NT2/D1 (cell line): ENCODE results near the gene XAB2.

Source experiments
- DNase-seq: peaks from one replicate; pipeline ENCODE4 v3.0.0-alpha.2; 2011; ENCODE audit warnings: low read depth, low spot score
- H3K27me3 ChIP-seq: 2 replicates; pipeline ENCODE4 v1.6.0; 2011; ENCODE audit warnings: mild to moderate bottlenecking; ENCODE audit not compliant: insufficient read length, insufficient read depth
- H3K36me3 ChIP-seq: 2 replicates; pipeline ENCODE4 v1.6.1; 2011; ENCODE audit warnings: mild to moderate bottlenecking, low read length, mixed read lengths; ENCODE audit not compliant: insufficient read depth, insufficient read length
- H3K4me1 ChIP-seq: 2 replicates; pipeline ENCODE4 v1.5.1; 2011; ENCODE audit not compliant: insufficient read depth, insufficient read length
- H3K4me3 ChIP-seq: 2 replicates; pipeline ENCODE4 v1.5.1; 2011; ENCODE audit warnings: low read depth; ENCODE audit not compliant: insufficient read length
- H3K9ac ChIP-seq: 2 replicates; pipeline ENCODE4 v1.6.0; 2011; ENCODE audit warnings: low read depth; ENCODE audit not compliant: insufficient read length
- H3K9me3 ChIP-seq: 2 replicates; pipeline ENCODE4 v1.5.1; 2011; ENCODE audit warnings: mild to moderate bottlenecking, low read length; ENCODE audit not compliant: insufficient read depth
- SUZ12 ChIP-seq: IDR thresholded peaks from 2 replicates; pipeline ENCODE4 v1.6.1; 2011; ENCODE audit not compliant: insufficient read length, insufficient read depth; ENCODE audit errors: extremely low read depth
- YY1 ChIP-seq: IDR thresholded peaks from 2 replicates; pipeline ENCODE4 v1.6.1; 2011; ENCODE audit not compliant: insufficient read length, insufficient read depth
- ZNF274 ChIP-seq: IDR thresholded peaks from 2 replicates; pipeline ENCODE4 v1.6.1; 2011; ENCODE audit warnings: mild to moderate bottlenecking, low read depth, low read length

Gene XAB2

DNA sequence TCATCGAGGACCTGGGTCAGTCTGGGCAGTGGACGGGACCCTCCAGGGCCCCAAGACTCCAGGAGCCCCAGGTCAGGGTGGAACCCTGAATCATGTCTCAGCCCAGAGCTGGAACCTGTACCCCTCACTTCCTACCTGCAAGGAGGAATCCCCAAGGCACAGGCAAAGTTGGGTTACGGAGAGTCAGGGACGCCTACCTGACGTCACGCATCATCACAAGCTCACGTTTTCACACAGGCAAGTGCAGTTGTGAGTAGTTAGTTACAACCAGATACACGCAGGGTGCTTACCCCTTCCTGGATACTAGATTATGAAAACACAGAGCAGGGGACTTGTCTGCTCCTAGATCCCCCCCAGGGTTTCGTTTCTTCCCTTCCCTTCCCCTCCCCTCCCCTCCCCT lies 41.4 kb upstream of the XAB2 start:
- H3K27me3 ChIP-seq, result peaks cover 23% of the 10 kb centered on the region
- no peaks in the 10 kb centered on the region for H3K36me3 ChIP-seq
- TF ChIP-seq YY1, result no peak
- no peak for TF ChIP-seq SUZ12
- no peak for TF ChIP-seq ZNF274
- H3K9me3 ChIP-seq, result no peaks in the 10 kb centered on the region
- no peak for DNase-seq
- no peak overlapping the region for H3K4me3 ChIP-seq
- no peak overlapping the region for H3K9ac ChIP-seq
- H3K4me1 ChIP-seq, result peaks cover 2% of the 10 kb centered on the region

DNA sequence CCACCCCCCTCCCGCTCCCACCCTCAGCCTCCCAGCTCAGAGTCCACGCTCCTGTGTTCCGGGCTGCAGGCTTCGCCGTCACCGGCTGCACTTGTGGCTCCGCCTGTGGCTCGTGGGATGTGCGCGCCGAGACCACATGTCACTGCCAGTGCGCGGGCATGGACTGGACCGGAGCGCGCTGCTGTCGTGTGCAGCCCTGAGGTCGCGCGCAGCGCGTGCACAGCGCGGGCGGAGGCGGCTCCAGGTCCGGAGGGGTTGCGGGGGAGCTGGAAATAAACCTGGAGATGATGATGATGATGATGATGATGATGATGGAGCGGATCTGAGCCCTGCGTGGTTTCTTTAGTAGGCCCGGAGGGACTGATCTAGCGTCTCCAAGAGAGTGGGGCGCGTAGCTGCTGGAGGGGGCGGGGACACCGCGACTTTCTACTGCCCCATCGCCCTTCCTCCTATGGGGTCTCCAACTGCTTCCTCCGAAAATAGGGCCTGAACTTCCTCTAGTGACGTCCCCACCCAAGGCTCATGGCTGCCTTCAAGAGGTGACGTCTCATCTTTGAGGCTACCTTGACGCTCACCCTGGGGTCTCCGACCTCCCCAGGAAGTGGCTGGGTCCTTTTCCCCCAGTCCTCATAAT lies 40.9 kb upstream of the XAB2 start:
- TF ChIP-seq YY1 (no peak), SUZ12 (no peak), ZNF274 (no peak)
- Histone ChIP-seq H3K4me1 (peaks cover 2% of the 10 kb centered on the region), H3K9me3 (no peaks in the 10 kb centered on the region), H3K36me3 (no peaks in the 10 kb centered on the region), H3K27me3 (peaks cover 23% of the 10 kb centered on the region), H3K9ac (no peak overlapping the region), H3K4me3 (peak overlapping the region; percentile 37)
- DNase-seq, result no peak

DNA sequence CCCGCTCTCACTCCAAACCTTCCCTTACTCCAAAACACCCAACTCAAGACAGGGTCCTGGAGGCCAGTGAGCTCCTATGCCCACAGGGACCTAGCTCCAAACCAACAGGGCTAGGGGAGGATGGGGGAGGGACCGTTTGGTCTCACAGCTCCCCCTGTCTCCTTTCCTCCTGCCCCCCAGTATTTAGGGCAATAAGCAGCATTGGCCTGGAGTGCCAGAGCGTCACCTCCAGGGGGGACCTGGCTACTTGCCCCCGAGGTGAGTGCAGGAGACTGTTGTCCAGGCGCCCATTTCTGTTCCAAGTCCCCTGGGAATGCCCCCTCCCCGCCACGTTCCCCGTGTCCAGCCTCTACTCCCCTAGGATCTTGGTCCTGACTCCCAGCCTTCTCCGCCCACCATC lies 40.3 kb upstream of the XAB2 start:
- Histone ChIP-seq H3K9ac (no peak overlapping the region), H3K4me3 (no peak overlapping the region), H3K9me3 (no peaks in the 10 kb centered on the region), H3K27me3 (peaks cover 23% of the 10 kb centered on the region), H3K4me1 (peaks cover 2% of the 10 kb centered on the region), H3K36me3 (no peaks in the 10 kb centered on the region)
- no peak for TF ChIP-seq SUZ12
- no peak for TF ChIP-seq YY1
- no peak for TF ChIP-seq ZNF274
- DNase-seq, result no peak

DNA sequence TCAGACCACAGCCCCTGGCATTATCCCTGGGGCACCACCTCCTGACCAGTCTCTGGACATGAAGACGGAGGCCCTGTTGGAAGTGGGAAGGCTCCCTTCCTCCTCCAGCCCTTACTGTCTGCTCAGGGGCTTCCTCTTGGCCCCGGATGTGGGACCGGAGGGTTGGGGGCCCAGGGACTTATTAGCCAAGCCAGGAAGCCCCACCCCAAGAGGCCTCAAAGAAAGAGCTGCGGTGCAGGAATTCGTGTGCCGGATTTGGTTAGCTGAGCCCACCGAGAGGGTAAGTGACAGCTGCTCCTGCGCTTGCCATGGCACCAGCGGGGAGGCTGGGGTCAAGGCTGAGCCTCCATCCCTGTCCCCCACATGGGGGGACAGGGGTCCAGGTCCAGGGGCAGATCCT lies 39.5 kb upstream of the XAB2 start, which contains the start of gene RETN:
RETN (plus strand) TSS at position 208 of the 400 bp plus-strand sequence. CDS start 278 bp downstream, outside the sequence.
- peaks cover 23% of the 10 kb centered on the region for H3K27me3 ChIP-seq

DNA sequence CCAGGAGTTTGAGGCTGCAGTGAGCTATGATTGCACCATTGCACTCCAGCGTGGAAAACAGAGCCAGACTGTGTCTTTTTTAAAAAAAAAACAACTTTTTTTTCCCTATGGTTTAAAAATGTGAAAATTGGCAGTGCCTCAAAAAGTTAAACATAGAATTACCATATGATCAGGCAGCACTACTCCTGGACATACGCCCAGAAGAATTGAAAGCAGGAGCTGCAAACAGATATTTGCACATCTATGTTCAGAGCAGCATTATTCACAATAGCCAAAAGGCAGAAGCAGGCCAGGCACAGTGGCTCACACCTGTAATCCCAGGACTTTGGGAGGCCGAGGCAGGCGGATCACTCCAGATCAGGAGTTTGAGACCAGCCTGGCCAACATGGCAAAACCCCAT lies 35.7 kb upstream of the XAB2 start:
- no peaks in the 10 kb centered on the region for H3K4me1 ChIP-seq
- TF ChIP-seq ZNF274 (no peak), YY1 (no peak), SUZ12 (no peak)
- H3K36me3 ChIP-seq, result no peaks in the 10 kb centered on the region
- no peak overlapping the region for H3K4me3 ChIP-seq
- no peaks in the 10 kb centered on the region for H3K9me3 ChIP-seq
- no peak for DNase-seq
- peak overlapping the region; percentile 8 for H3K9ac ChIP-seq
- H3K27me3 ChIP-seq, result peaks cover 19% of the 10 kb centered on the region

More for the DNA sequence above, 39.5 kb upstream of the XAB2 start, which contains the start of gene RETN:
- TF ChIP-seq ZNF274, result no peak
- TF ChIP-seq YY1, result no peak
- no peak for TF ChIP-seq SUZ12
- Histone ChIP-seq H3K4me3 (no peak within 1 kb of the TSS), H3K9ac (no peak within 1 kb of the TSS), H3K4me1 (peaks cover under 1% of the 10 kb centered on the region), H3K9me3 (no peaks in the 10 kb centered on the region), H3K36me3 (no peaks in the 10 kb centered on the region)
- no peak for DNase-seq

DNA sequence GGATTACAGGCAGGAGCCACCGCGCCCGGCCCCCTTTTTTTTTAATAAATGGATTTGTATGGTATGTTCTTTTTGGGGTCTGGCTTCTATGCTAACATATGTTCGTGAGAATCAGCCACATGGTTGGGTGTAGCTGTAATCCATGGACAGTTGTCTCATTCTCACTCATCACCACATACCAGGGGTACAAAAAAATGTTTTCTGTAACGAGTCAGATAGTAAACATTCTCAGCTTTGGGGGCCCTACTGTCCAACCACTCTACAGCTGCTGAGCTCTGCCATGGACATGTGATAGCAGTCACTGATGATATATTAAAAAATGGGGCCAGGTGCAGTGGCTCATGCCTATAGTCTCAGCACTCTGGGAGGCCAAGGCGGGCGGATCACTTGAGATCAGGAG lies 34.4 kb upstream of the XAB2 start:
- no peak overlapping the region for H3K4me3 ChIP-seq
- no peaks in the 10 kb centered on the region for H3K36me3 ChIP-seq
- no peaks in the 10 kb centered on the region for H3K4me1 ChIP-seq
- no peaks in the 10 kb centered on the region for H3K9me3 ChIP-seq
- TF ChIP-seq ZNF274, result no peak
- peaks cover 7% of the 10 kb centered on the region for H3K27me3 ChIP-seq
- no peak for DNase-seq
- H3K9ac ChIP-seq, result no peak overlapping the region

DNA sequence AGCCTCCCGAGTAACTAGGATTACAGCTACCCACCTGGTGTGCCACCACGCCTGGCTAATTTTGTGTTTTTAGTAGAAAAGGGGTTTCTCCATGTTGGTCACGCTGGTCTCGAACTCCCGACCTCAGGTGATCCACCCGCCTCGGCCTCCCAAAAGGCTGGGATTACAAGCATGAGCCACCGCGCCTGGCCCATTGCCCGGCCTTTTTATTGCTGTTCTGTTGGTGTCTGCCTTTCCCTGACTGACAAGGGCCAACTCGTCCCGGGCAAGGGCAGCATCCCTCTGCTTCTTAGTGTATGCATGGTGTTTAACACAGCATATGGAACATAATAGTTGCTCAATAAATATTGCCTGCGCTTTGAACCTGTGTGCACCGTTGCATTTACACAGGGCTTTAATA lies 33.3 kb upstream of the XAB2 start:
- DNase-seq, result no peak
- Histone ChIP-seq H3K4me3 (no peak overlapping the region), H3K9me3 (no peaks in the 10 kb centered on the region), H3K36me3 (no peaks in the 10 kb centered on the region), H3K9ac (no peak overlapping the region), H3K4me1 (no peaks in the 10 kb centered on the region), H3K27me3 (peaks cover 3% of the 10 kb centered on the region)
- TF ChIP-seq YY1, result no peak
- TF ChIP-seq SUZ12, result no peak
- TF ChIP-seq ZNF274, result no peak
